OCI-M1 (cell line): ENCODE measurements around the gene MPP2.
"Not testable (repeated sequence)": the region's sequence is repeated elsewhere in the genome, so short reads cannot be mapped to it uniquely, and the experiment has no call there.

Source experiments
- DNase-seq: peaks from one replicate; lab custom pipeline; 2025; lab: John Stamatoyannopoulos, UW

The MPP2 gene

GRCh38 chr17:43875476-43876147, 31.7 kb downstream of the MPP2 start:
- no peak for DNase-seq

- DNase-seq, result no peak
These were observed 33.0 kb downstream of the MPP2 start for GRCh38 chr17:43874293-43874692.

GRCh38 chr17:43873815-43874214, 33.5 kb downstream of the MPP2 start:
- DNase-seq, result no peak

- no peak for DNase-seq
These were observed 34.2 kb downstream of the MPP2 start for GRCh38 chr17:43873091-43873490.

- DNase-seq, result no peak
These were observed 35.2 kb downstream of the MPP2 start for GRCh38 chr17:43871946-43872690.

- DNase-seq, result not testable (repeated sequence)
These were observed 38.3 kb downstream of the MPP2 start for GRCh38 chr17:43869031-43869430.

GRCh38 chr17:43868226-43868994, 38.9 kb downstream of the MPP2 start:
- no peak for DNase-seq

- DNase-seq, result no peak
These were observed 43.0 kb downstream of the MPP2 start for GRCh38 chr17:43864161-43864984.

GRCh38 chr17:43861960-43862359, 45.4 kb downstream of the MPP2 start:
- DNase-seq, result no peak

GRCh38 chr17:43860927-43861622, 46.3 kb downstream of the MPP2 start:
- DNase-seq, result no peak

- DNase-seq, result no peak
These were observed 47.1 kb downstream of the MPP2 start for GRCh38 chr17:43860077-43860725.

GRCh38 chr17:43857957-43858600, 49.3 kb downstream of the MPP2 start:
- DNase-seq, result no peak

GRCh38 chr17:43857141-43857540, 50.2 kb downstream of the MPP2 start:
- DNase-seq, result no peak

GRCh38 chr17:43856141-43856540, 51.2 kb downstream of the MPP2 start:
- no peak for DNase-seq

- DNase-seq, result no peak
These were observed 52.3 kb downstream of the MPP2 start for GRCh38 chr17:43855061-43855460.

GRCh38 chr17:43854498-43854897, 52.8 kb downstream of the MPP2 start:
- DNase-seq, result no peak

- DNase-seq, result no peak
These were observed 53.8 kb downstream of the MPP2 start for GRCh38 chr17:43853546-43853945.

GRCh38 chr17:43852571-43852970, 54.8 kb downstream of the MPP2 start:
- no peak for DNase-seq

- DNase-seq, result no peak
These were observed 58.2 kb downstream of the MPP2 start for GRCh38 chr17:43849116-43849515.

GRCh38 chr17:43848601-43849000, 58.7 kb downstream of the MPP2 start:
- no peak for DNase-seq
